GM21360 (cell line): Measurements from ENCODE around the gene KLHL30.

Experiments
- ATAC-seq: cut with Tn5 transposase; IDR thresholded peaks from one replicate; pipeline ENCODE4 v1.9.1; 2021; ENCODE audit warnings: mild to moderate bottlenecking, moderate library complexity; ENCODE audit not compliant: unreplicated experiment

Gene KLHL30

DNA sequence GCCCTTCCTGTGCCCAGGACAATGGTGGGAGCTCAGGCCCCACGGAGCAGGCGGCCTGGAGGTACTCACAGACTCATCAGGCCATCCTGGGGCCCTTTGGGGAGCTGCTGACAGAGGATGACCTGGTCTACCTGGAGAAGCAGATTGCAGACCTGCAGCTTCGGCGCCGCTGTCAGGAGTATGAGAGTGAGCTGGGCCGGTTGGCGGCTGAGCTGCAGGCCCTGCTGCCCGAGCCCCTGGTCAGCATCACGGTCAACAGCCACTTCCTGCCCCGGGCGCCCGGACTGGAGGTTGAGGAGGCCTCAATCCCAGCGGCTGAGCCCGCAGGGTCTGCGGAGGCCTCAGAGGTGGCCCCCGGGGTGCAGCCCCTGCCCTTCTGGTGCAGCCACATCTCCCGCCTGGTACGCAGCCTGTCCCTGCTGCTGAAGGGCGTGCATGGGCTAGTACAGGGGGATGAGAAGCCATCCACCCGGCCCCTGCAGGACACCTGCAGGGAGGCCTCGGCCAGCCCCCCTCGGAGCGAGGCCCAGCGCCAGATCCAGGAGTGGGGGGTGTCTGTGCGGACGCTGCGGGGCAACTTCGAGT lies 8.3 kb upstream of the KLHL30 start:
- ATAC-seq, result no peak

DNA sequence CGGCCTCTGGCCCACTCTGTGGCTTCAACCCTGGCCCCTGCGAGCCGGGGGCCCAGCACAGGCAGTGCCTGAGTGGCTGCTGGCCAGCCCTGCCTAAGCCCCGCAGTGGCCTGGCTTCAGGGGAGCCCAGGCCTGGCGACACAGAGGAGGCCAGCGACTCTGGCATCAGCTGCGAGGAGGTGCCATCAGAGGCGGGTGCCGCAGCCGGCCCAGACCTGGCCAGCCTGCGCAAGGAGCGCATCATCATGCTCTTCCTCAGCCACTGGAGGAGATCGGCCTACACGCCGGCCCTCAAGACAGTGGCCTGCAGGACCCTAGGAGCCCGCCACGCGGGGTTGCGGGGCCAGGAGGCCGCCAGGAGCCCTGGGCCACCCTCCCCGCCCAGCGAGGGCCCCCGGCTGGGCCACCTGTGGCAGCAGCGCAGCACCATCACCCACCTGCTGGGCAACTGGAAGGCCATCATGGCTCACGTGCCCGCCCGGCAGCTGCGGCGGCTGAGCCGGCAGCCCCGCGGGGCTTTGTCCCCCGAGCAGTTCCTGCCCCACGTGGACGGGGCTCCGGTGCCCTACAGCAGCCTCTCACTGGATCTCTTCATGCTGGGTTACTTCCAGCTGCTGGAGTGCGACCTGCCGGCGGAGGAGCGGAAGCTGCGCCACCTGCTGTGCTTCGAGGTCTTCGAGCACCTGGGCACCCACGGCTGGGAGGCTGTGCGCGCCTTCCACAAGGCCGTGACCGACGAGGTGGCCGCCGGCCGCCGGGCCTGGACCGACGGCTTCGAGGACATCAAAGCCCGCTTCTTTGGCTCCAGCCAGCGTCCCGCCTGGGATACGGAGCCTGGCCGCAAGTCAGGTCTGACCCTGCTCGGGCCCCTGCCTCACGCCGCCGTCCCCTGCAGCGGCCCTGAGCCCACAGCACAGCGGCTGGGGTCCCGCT lies 7.5 kb upstream of the KLHL30 start:
- ATAC-seq, result no peak

DNA sequence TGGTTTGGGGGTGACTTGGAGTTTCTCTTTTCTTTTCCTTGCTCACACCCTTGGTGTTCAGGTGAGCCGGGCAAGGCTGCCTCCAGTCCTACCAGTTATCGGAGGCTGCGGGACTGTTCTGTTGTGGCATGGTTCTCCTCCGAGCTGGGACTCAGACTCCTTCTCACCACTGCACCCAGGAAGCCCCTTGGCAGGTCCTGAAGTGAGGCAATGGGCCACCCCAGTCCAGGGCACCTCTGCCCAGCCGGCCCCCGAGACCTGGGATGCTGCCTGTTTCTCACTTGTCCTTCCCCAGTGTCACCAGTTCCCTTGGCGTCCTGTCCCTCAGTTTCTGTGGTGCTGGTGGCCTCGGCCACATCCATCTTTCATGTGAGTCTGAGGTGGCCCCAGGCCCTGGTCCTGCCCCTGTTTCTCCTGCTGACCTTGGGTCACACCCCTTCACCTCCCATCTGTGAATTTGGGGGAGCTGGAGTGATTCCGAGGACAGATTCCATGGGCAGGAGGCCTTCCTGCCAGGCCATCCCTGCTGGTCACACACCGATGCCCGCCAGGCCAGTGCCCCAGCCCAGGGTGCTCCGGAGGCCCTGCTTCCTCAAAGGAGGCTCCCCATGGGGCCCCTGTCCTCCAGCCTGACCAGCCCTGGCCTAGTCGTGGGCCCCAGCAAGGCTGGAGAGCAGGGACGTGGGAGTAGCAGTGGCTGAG lies 6.6 kb upstream of the KLHL30 start:
- ATAC-seq, result no peak

DNA sequence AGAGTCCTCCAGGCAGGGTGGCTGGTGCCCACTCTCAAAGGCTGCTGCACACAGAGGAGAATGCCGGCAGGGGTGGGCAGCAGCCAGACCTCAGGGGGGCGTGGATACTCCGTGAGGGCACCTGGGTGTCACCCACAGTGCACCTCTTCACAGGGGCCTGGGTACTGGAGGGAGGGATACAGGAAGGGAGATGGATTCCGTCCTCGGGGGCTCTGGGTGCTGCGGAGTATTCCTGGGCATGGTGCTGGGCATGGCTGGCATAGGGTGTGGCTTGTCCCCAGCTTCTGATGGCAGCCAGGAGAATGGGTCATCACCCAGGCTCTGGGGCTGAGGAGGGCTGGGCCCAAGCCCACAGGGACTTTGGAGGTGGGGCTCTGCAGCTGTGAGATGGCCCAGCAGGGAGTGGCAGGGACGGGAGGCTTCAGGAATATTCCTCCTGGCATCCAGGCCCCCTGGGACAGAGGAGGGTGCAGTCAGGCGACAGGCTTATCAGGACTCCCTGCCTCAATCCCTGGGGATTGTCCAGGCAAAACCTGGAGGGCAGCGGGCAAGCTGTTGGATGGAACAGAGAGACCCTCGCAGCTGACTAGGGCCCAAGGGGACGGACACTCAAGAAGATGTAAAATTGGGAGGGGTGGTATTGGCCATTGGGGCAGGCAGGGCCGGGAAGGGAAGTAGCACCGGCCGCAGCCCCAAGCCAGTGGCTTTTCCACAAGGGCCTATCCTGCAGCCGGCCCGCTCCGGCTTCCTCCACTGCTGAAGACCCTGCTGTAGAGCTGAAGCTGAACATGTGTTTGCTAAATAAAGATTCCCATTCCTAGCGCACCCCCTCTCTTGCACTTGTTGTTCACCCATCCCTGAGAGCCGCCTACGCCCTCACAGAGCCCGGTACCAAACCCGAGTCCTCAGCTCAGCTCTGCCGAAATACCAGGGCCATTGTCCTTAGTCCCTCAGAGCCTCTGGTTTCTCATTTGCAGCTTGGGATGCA lies 5.7 kb upstream of the KLHL30 start:
- ATAC-seq, result no peak

DNA sequence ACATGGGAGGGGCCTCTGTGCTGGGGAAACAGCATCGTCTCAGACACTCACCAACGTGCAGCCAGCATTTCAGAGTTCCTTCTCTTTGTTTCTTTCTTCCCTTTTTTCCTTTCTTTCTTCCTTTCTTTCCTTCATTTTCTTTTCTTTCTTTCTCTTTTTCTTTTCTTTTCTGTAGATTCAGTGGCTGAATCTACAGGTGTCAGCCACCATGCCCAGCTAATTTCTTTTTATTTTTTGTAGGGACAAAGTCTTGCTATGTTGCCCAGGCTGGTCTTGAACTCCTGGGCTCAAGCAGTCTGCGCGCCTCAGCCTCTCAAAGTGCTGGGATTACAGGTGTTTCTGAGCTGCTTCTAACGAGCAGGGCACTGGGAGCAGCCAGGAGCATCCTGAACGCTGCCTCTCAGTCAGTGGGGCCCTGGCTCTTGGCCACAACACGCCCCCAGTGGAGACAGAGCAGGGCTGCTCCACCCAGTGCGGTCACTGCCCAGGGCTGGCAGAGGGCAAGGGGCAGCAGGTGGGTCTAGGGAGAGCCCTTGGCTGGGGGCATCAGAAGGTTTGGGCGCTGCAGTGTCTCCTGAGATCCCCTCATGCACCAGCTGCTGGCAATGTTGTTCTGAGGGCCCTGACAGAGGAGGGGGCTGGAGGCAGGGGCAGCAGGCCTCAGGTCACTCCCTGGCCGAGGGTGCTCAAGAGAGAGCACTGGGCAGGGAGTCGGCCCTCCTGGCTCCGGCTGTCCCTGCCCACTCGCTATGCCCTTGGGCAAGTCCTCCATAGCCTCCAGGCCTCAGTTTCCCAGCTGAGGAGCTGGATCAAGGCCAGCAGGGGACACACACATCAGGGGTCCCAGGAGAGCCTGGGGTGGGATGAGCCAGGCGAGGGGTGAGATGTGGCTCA lies 4.7 kb upstream of the KLHL30 start:
- ATAC-seq, result no peak

DNA sequence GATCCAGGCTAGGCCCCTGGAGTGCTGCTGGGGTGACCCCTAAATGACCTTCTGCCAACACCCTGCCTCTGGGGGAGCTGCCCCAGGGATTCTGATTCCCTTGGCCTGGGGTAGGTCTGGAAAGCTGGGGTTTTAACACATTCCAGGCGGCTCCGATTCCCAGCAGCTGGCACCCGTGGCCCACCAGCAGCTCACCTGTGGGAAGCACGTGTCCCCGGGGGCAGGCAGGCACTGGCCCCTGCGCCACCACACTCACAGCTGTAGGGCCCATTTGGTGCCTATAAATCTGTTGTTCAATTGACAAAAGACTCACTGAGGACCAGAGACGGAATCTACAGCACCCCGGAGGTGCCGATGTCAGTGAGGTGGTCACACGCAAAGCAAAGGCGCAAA lies 4.1 kb upstream of the KLHL30 start:
- ATAC-seq, result no peak

DNA sequence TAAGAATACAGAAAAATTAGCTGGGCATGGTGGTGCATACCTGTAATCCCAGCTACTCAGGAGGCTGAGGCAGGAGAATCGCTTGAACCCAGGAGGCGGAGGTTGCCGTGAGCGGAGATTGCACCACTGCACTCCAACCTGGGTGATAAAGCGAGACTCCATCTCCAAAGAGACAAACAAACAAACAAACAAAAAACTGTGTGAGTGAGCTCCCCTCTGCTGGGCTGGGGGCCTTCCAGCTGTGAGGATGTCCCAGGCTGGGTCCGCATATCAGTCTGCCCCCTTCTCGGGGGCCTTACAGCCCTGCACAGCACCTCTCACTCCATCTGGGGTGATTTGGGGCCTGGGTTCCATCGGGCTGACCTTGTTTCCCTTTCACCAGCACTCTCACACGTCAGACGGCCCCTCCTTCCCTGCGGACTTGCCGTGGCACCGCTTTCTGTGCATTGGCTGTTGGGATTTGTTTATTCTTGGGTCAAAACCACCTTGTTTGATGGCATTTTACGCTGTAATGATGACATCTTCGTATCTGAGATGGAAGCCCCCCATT lies 2.8 kb upstream of the KLHL30 start:
- no peak for ATAC-seq

DNA sequence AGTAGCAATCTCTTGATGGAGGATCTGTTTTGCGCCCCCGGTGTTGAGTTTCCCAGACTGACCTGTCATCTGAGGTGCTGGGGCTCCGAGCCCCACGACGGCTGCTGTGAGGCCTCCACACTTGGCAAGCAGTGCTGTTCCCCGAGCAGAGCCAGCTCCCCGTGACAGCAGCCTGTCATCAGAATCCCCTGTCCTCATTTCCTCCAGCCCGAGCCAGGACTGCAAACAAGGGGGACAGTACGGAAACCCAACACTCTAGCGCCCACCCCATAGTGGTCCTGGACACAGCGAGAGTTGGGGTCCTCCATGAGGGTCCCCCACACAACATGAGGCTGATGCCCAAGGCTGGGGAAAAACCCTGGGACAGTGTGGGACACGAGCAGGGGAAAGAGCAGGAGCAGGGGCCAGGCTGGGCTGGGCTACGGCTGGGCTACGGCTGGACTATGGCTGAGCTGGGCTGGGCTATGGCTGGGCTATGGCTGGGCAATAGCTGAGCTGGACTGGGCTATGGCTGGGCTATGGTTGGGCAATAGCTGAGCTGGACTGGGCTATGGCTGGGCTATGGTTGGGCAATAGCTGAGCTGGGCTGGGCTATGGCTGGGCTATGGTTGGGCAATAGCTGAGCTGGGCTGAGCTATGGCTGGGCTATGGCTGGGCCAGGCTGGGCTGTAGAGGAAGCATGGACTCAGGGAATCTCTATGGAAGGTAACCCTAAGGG lies 1.5 kb upstream of the KLHL30 start:
- no peak for ATAC-seq

DNA sequence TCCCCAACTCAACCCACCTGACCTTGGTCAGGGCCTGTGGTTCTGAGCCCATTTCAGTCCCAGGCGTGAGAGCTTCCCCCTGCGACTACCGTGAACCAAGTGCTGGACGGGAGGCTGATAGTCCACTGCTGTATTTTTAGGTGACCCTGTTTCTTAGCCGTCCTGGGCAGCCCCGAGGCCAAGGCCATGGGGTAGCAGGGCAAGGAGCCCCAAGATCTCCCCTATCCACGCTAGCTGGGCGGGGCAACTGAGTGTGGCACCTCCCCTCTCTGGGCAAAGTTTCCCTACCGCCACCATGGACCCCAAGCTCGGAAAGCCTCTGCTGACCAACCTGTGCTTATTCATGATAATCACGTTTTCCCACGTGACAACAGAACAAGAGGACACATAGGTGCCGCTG lies 583 bp upstream of the KLHL30 start:
- no peak for ATAC-seq

DNA sequence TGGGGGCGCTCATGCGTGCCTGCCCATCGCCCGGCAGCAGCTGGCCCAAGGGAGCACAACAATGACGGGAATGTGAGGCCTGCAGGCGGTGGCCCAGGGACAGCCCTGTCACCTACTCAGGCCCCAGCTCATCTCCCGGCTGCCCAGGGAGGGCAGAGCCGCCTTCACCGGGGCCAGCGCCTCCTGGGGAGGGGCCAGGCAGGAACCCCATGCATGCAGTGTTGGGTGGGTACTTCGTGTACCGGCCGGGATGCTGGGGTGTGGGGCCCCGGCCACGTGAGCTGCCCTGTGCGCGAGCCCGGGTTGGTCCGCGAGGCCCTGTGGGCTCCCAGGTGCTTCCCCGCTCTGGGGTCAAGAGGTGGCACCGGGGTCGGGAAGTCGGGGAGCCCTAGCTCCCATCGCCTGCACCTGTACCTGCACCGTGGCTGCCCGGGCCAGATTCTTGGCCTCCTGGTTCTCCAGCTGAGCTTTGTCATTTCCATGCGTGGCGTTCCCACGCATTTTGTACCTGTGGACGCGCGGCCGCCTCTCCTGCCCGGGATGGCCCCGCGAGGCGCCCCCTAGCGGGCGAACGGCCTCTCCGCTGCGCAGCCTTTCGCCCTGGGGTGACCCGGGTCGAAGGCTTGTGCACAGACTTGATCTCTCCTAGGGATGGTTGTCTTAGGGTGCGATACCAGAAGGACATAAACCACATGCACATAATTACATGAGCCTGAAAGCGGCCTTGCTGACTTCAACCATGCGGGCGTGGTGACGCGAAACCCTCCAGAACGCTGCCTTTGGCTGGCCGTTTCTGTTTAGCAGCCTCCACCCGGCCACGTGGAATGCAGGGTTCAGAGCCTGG lies 950 bp downstream of the KLHL30 start:
- ATAC-seq, result no peak

DNA sequence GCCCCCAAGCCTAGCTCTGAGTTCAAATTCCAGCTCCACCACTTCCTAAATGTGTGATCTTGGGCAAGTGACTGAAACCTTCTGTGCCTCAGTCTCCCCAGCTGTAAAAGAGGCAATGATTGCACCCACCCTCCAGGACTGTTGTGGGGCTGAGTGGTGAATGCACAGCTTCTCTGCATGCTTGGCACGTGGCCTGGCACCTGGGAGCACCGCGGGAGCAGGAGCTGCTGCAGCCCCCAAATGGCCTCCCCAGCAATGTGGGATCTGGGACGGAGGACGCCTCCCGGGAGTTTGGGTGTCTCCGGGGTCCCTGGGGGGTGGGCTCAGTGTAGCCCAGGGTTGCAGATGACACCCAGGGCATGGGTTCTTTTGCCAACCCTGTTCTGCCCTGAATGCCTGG lies 1.6 kb downstream of the KLHL30 start:
- no peak for ATAC-seq

DNA sequence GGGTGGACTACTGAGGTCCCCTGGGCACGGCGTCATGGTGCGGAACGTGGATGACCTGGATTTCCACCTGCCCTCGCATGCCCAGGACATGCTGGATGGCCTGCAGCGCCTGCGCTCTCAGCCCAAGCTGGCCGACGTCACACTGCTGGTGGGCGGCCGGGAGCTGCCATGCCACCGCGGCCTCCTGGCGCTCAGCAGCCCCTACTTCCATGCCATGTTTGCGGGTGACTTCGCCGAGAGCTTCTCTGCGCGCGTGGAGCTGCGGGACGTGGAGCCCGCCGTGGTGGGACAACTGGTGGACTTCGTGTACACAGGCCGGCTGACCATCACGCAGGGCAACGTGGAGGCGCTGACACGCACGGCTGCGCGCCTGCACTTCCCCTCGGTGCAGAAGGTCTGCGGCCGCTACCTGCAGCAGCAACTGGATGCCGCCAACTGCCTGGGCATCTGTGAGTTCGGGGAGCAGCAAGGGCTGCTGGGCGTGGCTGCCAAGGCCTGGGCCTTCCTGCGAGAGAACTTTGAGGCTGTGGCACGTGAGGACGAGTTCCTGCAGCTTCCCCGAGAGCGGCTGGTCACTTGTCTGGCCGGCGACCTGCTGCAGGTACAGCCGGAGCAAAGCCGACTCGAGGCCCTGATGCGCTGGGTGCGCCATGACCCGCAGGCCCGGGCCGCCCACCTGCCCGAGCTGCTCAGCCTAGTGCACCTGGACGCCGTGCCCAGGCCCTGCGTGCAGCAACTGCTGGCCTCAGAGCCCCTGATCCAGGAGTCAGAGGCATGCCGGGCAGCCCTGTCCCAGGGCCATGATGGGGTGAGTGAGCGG lies 2.5 kb downstream of the KLHL30 start:
- no peak for ATAC-seq

DNA sequence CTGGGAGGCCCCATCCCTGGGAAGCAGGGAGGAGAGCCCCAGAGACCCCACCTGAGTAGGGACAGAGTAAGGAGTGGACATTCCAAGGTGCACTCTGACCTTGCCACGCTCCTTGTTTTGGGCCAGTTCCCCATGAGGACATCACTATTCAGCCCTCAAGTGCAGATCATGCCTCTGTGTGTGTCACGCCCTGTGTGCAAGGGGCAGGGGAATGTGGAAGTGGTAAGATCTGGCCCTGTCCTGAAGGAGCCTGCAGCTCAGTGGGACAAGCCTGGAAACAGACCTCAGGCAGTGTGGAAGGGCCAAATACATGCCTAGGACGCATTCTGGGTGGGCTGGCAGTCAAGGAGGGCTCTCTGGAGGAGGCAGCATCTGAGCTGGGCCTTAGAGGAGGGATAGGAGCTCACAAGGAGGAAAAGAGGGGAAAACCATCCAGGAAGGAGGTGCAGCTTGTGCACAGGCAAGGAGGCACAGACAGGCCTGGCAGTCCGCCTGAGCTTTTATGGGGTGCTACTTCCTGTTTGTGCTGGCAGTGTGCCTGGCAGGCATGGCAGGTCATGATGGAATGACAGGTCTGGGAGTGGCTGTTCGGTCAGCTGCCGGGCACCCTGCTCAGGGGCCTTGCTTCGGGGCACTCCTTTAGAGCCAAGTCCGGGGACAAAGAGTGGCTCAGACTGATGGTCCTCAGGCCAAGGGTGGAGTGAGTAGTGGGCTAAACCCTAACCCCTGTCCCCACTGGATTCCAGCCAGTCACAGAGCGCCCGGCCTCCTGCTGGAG lies 3.3 kb downstream of the KLHL30 start:
- ATAC-seq, result no peak

DNA sequence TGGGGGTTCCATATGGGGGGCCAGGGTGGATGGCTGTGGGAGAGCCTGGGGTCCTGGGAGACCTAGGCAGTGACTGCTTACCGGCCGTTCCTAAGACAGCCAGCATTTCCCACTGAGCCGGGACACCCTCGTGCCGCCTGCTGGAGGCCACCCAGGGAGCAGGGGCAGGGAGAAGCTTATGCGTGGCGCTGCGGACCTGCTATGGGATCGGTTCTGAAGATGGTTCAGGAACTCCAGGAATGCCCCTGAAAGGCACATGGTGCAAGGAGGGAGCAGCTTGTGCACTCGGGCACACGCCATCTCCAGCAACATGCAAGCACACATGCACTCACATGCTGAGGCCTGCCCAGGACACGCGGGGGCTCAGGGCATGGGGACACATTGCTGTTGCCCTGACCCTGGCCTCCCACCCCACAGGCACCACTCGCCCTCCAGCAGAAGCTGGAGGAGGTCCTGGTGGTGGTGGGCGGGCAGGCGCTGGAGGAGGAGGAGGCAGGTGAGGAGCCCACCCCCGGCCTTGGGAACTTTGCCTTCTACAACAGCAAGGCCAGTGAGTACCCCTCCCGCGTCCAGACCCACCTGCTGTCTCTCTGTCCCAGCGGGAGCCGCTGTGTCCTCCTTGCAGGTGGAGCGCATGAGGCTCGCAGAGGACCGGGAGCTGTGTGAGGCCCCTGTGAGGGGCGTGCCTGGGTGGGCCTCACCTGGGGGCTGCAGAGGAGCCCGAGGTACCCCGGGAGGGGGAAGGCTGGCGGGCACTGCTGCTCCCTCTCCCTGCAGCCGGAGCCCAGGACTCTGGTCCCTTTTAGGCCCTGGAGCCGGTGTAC lies 4.1 kb downstream of the KLHL30 start:
- no peak for ATAC-seq

DNA sequence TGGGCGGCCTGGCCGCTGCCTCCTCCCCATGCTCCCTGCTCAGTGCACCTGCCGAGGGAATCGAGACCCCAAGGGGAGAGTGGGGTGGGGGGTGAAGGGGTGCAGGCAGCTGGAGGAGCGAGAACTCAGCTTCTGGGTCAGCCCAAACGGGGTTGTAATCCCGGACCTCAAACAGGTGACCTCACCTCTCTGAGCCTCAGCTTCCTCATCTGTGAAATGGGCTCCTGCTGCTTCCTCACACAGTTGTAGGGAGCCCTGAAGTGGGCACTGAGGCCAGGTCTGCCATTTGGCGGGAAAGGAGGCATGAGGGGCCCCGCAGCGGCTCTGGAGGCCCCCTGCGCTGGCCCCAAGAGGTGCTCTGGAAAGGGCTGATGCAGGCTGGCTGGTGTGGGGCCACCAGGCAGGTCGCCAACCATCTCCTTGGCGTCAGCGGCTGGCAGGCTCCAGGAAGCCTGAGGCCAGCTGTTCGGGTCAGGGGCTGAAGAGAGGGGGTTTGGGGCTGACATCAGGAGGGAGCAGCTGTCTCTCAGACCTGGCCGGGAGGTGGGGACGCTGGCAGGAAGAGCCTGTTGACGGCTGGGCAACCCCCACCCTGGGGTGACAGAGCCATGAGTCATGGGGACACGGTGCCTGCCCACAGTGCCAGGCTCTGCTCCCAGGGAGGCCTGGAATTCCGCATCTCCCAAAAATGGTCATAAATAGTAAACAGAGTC lies 4.9 kb downstream of the KLHL30 start:
- ATAC-seq, result no peak
